Endothelial cell of umbilical vein (primary cell): Measurements from ENCODE around the gene RAD51B. TPM values are rescaled to one million over a fixed set of nuclear protein-coding genes. Genes with fewer than 3 reads are reported as not detected.

Source experiments
- BruUV-seq: library from RNA; stranded (reverse); fragments of 400-500 nt; replicated peaks from 2 replicates; lab custom pipeline; 2021; lab: Mats Ljungman, UMichigan
- CTCF ChIA-PET: fragments of 300-600, 350-600 bp; sonication (Branson Sonifier 250); formaldehyde crosslinking; loops from one replicate; lab custom pipeline; 2021; ENCODE audit warnings: antibody characterized with exemption, inconsistent platforms; lab: Charles Lee
- POLR2A ChIA-PET: fragments of 300-600, 350-600 bp; sonication (Branson Sonifier 250); formaldehyde crosslinking; loops from one replicate; lab custom pipeline; 2021; ENCODE audit warnings: antibody characterized with exemption, inconsistent platforms; lab: Charles Lee
- DNase-seq: peaks from one replicate; pipeline ENCODE4 v3.0.0-alpha.2; 2011; ENCODE audit warnings: low read depth, low spot score
- FAIRE-seq: peaks from 2 replicates; lab custom pipeline; 2011; peaks lifted over from hg19 to GRCh38; lab: Jason Lieb, UNC
- H2AFZ ChIP-seq: 2 replicates; pipeline ENCODE4 v1.6.0; 2012; ENCODE audit warnings: low read depth, low read length, control low read depth, inconsistent platforms
- H3K27ac ChIP-seq: 2 replicates; pipeline ENCODE4 v1.5.1; 2011; ENCODE audit warnings: low read depth, mild to moderate bottlenecking, control low read depth, low read length, moderate library complexity; ENCODE audit not compliant: insufficient read depth
- H3K27me3 ChIP-seq, 2 experiments: 2 replicates each; pipeline versions ENCODE4 v1.6.0 to v1.6.1; 2011; ENCODE audit warnings: low read length in 2 of 2, mixed read lengths in 1 of 2; ENCODE audit not compliant: control insufficient read depth in 2 of 2, insufficient read depth in 2 of 2
- H3K36me3 ChIP-seq, 2 experiments: 2 replicates in 1 of 2; 3 replicates in 1 of 2; pipeline ENCODE4 v1.5.1; 2011; ENCODE audit warnings: low read length in 2 of 2, mild to moderate bottlenecking in 1 of 2, moderate library complexity in 1 of 2; ENCODE audit not compliant: control insufficient read depth in 2 of 2, insufficient read depth in 2 of 2; ENCODE audit errors: extremely low read depth in 1 of 2
- H3K4me1 ChIP-seq: 3 replicates; pipeline ENCODE4 v1.5.1; 2011; ENCODE audit warnings: mild to moderate bottlenecking, low read length; ENCODE audit not compliant: control insufficient read depth, insufficient read depth; ENCODE audit errors: extremely low read depth
- H3K4me2 ChIP-seq: 2 replicates; pipeline ENCODE4 v1.6.1; 2011; ENCODE audit warnings: low read length, control low read depth, mixed read lengths; ENCODE audit not compliant: insufficient read depth
- H3K4me3 ChIP-seq, 3 experiments: fragments of 200-600 bp in 1 of 3; sonication (generic), shearing (Covaris generic) in 1 of 3; replicated peaks in 1 of 3; 2 replicates each; pipeline ENCODE4 v1.5.1; 2011 to 2016; ENCODE audit warnings: control low read depth in 3 of 3, low read length in 3 of 3, mild to moderate bottlenecking in 2 of 3, inconsistent platforms in 1 of 3, low read depth in 1 of 3, moderate library complexity in 1 of 3; ENCODE audit not compliant: insufficient read depth in 1 of 3
- H3K79me2 ChIP-seq: 2 replicates; pipeline ENCODE4 v1.6.0; 2012; ENCODE audit warnings: low read length, inconsistent platforms; ENCODE audit not compliant: control insufficient read depth, insufficient read depth
- H3K9ac ChIP-seq: replicated peaks from 2 replicates; pipeline ENCODE3; 2011; ENCODE audit warnings: low read length, control low read depth; ENCODE audit not compliant: insufficient read depth; ENCODE audit errors: extremely low read depth
- H3K9me1 ChIP-seq: replicated peaks from 3 replicates; pipeline ENCODE4 v1.6.0; 2011; ENCODE audit warnings: mild to moderate bottlenecking, low read length; ENCODE audit not compliant: control insufficient read depth, insufficient read depth; ENCODE audit errors: extremely low read depth
- H3K9me3 ChIP-seq: replicated peaks from 2 replicates; pipeline ENCODE4 v1.5.1; 2012; ENCODE audit warnings: low read length, inconsistent platforms; ENCODE audit not compliant: control insufficient read depth, insufficient read depth
- H4K20me1 ChIP-seq: replicated peaks from 2 replicates; pipeline ENCODE3; 2011; ENCODE audit warnings: mild to moderate bottlenecking, low read length; ENCODE audit not compliant: control insufficient read depth, insufficient read depth; ENCODE audit errors: extremely low read depth
- EZH2 ChIP-seq: IDR thresholded peaks from 2 replicates; pipeline ENCODE4 v1.6.1; 2012; ENCODE audit warnings: borderline replicate concordance, low read depth, mild to moderate bottlenecking, moderate library complexity, low read length, inconsistent platforms; ENCODE audit not compliant: severe bottlenecking
- FOS ChIP-seq: IDR thresholded peaks from 2 replicates; pipeline ENCODE4 v1.6.1; 2011; ENCODE audit warnings: mild to moderate bottlenecking, low read length, moderate library complexity, borderline replicate concordance; ENCODE audit not compliant: insufficient read depth
- GATA2 ChIP-seq: IDR thresholded peaks from 2 replicates; pipeline ENCODE4 v1.7.0; 2011; ENCODE audit warnings: low read depth, mild to moderate bottlenecking, moderate library complexity, mixed read lengths, low read length; ENCODE audit not compliant: insufficient read length, insufficient read depth
- JUN ChIP-seq: IDR thresholded peaks from 2 replicates; pipeline ENCODE4 v1.6.1; 2011; ENCODE audit warnings: borderline replicate concordance, low read depth; ENCODE audit not compliant: insufficient read length, insufficient read depth
- MYC ChIP-seq: IDR thresholded peaks from one replicate; pipeline ENCODE4 v1.6.1; 2011; ENCODE audit warnings: mild to moderate bottlenecking, low read depth, low read length
- POLR2A ChIP-seq: IDR thresholded peaks from 2 replicates; pipeline ENCODE4 v1.6.1; 2012; ENCODE audit warnings: low read depth, mild to moderate bottlenecking, control low read depth, low read length
- POLR2AphosphoS5 ChIP-seq: IDR thresholded peaks from 2 replicates; pipeline ENCODE4 v1.6.1; 2012; ENCODE audit warnings: low read depth, mild to moderate bottlenecking, control low read depth, low read length, moderate library complexity; ENCODE audit not compliant: insufficient read depth
- dilution Hi-C: fragments of 300-500 bp; cut with MboI; formaldehyde crosslinking; loops from one replicate; pipeline ENCODE4 v1.15.0; 2019; ENCODE audit warnings: low sequenced_read_pairs; ENCODE audit not compliant: extremely low pct_ligation_motif_present
- intact Hi-C: fragments of 100-400 bp; cut with micrococcal nuclease; formaldehyde crosslinking; loops from one replicate; pipeline ENCODE4 v1.10.0; 2022
- polyA plus RNA-seq, 4 experiments: library from polyadenylated mRNA; depleted of rRNA in 3 of 4; stranded (reverse) in 3 of 4; unstranded in 1 of 4; fragments of >200 nt; gene quantifications; 2 replicates each; pipeline versions ENCODE4 v1.2.1 to v1.2.3, GENCODE V29; 2011 to 2012; ENCODE audit warnings: missing spikeins in 1 of 4
- total RNA-seq: library from RNA; stranded (reverse); gene quantifications from 2 replicates; pipeline ENCODE4 v1.2.3, GENCODE V29; 2021
- TF ChIP-seq, protein P1 (sequence below): IDR thresholded peaks from 2 replicates; pipeline ENCODE4 v1.6.1; 2011; ENCODE audit not compliant: insufficient read depth, insufficient read length
- TF ChIP-seq, protein P2 (sequence below), 2 donors: IDR thresholded peaks; 1 replicate in 1 of 2; 2 replicates in 1 of 2; pipeline ENCODE4 v1.5.1; 2011; ENCODE audit warnings: low read length in 2 of 2, mild to moderate bottlenecking in 2 of 2, moderate library complexity in 2 of 2, control low read depth in 1 of 2, inconsistent platforms in 1 of 2, low read depth in 1 of 2; ENCODE audit not compliant: insufficient read depth in 1 of 2; ENCODE audit errors: extremely low read depth in 1 of 2

Gene RAD51B
- total and polyA plus RNA-seq, 2 donors (not counting 3 experiments of a cell fraction or from before 2014, with no cell fraction given): 3.9 to 19.0 TPM

DNA sequence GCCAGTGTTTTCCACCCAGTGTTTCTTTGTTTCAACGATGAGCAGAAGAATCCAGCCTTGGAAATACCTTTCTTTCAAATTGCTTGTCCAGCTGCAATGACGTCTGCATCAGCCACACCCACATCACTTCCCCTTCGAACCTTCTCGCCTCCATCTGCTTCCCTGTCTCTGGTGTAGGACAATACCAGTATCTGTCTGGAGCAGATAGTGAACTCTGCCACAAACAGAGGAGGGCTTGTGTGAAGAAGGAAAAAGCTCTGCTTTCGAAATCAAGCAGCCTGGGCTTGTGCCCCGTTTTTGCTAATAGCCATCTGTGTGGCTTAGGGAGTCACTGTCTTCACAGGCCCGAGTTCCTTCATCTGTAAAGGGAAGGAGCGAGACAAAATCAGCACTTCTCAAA, 557.9 kb downstream of the RAD51B start:
- Histone ChIP-seq H3K4me3 (no peak overlapping the region), H2AFZ (peak overlapping the region; percentile 65), H3K27ac (no peak overlapping the region), H3K9me1 (no peaks in the 10 kb centered on the region), H3K27me3 (no peaks in the 10 kb centered on the region), H3K4me1 (peaks cover 12% of the 10 kb centered on the region), H3K9me3 (no peaks in the 10 kb centered on the region), H3K36me3 (no peaks in the 10 kb centered on the region), H3K4me2 (no peak overlapping the region), H3K79me2 (no peaks in the 10 kb centered on the region), H3K9ac (no peak overlapping the region), H4K20me1 (no peaks in the 10 kb centered on the region)
- DNase-seq (peak; percentile 74), FAIRE-seq (peak; percentile 46)
- no peak for TF ChIP-seq EZH2
- no peak for TF ChIP-seq JUN
- no peak for TF ChIP-seq POLR2AphosphoS5
- no peak for TF ChIP-seq FOS
- TF ChIP-seq MYC: no peak
- TF ChIP-seq, protein P1, sequence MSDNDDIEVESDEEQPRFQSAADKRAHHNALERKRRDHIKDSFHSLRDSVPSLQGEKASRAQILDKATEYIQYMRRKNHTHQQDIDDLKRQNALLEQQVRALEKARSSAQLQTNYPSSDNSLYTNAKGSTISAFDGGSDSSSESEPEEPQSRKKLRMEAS: no peak
- TF ChIP-seq, protein P2, sequence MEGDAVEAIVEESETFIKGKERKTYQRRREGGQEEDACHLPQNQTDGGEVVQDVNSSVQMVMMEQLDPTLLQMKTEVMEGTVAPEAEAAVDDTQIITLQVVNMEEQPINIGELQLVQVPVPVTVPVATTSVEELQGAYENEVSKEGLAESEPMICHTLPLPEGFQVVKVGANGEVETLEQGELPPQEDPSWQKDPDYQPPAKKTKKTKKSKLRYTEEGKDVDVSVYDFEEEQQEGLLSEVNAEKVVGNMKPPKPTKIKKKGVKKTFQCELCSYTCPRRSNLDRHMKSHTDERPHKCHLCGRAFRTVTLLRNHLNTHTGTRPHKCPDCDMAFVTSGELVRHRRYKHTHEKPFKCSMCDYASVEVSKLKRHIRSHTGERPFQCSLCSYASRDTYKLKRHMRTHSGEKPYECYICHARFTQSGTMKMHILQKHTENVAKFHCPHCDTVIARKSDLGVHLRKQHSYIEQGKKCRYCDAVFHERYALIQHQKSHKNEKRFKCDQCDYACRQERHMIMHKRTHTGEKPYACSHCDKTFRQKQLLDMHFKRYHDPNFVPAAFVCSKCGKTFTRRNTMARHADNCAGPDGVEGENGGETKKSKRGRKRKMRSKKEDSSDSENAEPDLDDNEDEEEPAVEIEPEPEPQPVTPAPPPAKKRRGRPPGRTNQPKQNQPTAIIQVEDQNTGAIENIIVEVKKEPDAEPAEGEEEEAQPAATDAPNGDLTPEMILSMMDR (IDR thresholded peaks at IDR 0.05; ENCODE audit: extremely low read depth in 1 of 2, insufficient read depth in 1 of 2, low read depth in 1 of 2, low read length in 2 of 2): no peak
- TF ChIP-seq GATA2: no peak
- TF ChIP-seq POLR2A: no peak
- ChIA-PET POLR2A (interaction anchor here (0.8 kb wide), 1 partner anchor 386 kb away, joined by 3 read pairs; no protein-coding TSS in a partner anchor), CTCF (interaction anchor here (0.5 to 2.7 kb wide), 8 partner anchors 9 to 448 kb away, joined by 3 to 8 read pairs (median 4); no protein-coding TSS in a partner anchor)
- dilution Hi-C loops (no loop called here), intact Hi-C loops (loop anchor here (5.0 kb wide), 1 partner anchor 415 kb away; the partner anchor contains the start of gene ZFP36L1)
- BruUV-seq: no TSS peak
